ENCODE results near the gene MSI1.

The MSI1 gene

DNA sequence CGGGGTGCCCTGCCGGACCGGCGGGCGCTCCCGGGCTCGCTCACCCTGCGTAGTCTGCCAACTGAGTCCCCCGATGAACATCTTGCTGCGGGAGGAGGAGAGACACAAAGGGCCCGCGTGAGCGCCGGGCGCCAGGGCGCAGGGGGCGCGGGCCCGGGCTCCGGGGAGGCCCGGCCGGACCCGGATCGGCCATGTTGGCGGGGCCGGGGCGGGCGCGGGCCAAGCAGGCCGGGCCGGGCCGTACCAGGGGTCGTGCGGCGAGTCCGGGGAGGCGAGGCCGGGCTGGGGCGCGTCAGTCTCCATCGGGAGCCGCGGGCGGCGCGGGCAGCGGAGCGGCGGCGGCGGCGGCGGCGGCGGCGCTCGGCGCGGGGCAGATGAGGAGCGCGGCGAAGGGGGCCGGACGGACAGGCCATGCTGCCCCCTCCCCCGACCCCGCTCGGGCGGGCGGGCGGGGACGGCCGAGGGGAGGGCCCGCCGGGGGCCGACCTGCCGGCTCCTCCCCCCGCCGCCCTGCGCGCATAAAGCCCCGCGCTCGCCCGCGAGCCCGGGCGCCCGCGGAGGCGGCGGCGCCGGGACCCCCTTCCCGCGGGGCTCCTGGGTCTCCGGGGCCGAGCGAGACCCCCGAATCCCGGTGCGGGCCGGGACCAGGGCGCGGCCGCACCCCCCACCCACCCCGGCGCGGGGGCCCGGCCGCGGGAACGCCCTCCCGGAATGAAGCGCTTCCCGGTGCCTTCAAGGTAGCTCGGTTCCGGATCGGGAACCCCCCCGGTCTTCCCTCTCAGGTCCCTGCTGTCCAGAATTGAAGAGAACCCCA, at the start of gene MSI1:
MSI1 (minus strand) TSS at position 376 of the 814 bp plus-strand sequence; CDS start at position 303, 73 bp downstream.
- DNase-seq (ENCODE audit: low read depth): no peak

DNA sequence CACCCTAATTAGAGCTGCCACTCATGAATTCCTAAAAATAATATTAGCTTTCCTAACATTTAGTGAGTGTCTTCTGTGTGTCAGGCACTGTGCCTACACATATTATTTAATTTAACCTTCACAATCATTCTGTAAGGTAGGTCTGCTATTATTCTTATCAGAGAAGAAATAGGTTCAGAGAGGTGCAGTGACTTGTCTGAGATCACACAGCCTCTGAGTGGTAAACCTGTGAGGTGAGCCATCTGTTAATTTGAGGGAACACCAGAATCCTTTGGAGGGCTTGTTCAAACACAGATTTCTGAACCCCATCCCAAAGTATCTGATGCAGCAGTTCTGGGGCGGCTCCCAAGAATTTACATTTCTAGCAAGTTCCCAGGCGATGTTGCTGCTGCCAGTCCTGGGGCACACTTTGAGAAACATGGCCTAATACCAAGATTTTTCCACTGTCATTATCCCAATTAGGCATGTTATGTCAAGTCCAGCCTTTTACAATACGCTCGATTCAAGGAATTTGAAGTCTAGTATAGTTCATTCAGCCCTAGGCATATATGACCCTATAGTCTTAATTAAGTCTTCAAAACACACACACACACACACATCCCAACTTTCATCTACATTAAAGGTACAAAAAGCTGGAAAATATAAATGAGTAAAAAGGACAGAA, 49.1 kb upstream of the MSI1 start:
- DNase-seq (ENCODE audit: low read depth): no peak

DNA sequence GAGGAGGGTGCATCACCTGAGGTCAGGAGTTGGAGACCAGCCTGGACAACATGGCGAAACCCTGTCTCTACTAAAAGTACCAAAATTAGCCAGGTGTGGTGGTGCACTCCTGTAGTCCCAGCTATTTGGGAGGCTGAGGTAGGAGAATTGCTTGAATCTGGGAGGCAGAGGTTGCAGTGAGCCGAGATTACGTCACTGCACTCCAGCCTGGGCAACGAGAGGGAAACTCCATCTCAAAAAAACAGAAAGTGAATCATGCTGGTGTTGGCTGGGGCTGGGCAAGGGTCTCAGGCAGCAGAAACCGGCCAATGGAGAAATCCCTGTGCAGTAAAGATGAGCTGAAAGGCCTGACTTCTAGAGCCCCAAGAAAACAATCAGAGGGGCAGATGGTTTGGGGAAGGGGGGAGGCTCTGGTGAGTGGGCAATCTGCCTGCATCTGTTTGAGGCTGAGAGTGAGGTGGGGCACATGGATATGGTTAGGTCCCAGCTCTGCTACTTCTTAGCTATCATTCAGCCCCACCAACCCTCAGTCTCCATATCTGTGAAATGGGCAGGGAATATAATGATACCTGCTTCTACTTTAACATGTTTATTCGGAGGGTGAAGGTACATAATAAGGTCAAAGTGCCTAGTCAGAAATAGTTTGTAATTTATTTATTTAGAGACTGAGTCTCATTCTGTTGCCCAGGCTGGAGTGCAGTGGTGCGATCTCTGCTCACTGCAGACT, 47.7 kb upstream of the MSI1 start:
- no peak for DNase-seq (ENCODE audit: low read depth)

DNA sequence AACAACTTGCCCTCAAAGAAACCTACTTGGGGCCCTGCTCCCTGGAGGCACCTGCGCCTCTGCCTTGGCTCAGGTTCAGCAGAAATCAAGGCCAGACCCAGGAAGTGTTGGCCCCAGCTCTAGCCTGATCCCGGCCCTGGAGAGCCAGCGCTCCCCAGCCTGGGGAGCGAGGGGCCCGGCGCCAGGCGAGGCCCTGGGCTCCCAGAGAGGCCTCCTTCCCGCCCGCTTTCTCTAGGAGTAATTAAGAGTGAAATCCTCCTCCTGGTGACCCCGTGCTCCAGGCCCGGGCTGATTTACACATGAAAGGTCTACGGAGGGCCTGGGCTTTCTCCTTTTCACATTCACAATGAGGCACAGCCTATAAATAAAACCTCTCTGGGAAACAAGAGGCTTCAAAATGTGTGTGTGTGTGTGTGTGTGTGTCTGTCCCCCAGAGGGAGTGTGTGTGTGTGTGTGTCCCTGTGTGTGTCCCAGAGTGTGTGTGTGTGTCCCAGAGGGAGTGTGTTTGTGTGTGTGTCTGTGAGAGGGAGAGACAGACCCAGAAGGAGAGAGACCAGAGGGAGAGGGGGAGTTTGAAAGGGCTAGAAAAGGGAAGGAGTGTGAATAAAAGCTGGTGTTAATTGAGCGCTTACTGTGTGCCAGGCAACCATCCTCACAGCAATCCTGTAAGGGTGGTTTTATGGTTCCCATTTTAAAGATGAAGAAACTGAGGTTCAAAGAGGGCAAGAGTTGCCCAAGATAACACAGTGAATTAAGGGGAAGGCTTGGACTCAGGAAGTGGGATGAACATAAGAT, 45.1 kb upstream of the MSI1 start:
- no peak for DNase-seq (ENCODE audit: low read depth)

DNA sequence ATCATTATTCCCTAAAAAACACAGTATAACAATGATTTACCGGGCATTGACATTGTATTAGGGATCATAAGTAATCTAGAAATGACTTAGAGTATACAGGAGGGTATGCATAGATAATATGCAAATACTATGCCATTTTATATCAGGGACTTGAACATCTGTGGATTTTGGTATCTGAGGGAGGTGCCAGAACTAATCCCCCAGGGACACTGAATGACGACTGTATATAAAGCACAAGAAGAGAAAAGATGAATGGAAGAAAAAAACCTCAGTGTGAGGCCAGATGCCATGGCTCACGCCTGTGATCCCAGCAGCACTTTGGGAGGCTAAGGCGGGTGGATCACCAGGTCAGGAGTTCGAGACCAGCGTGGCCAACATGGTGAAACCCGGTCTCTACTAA, 43.5 kb upstream of the MSI1 start:
- DNase-seq (ENCODE audit: low read depth): no peak

DNA sequence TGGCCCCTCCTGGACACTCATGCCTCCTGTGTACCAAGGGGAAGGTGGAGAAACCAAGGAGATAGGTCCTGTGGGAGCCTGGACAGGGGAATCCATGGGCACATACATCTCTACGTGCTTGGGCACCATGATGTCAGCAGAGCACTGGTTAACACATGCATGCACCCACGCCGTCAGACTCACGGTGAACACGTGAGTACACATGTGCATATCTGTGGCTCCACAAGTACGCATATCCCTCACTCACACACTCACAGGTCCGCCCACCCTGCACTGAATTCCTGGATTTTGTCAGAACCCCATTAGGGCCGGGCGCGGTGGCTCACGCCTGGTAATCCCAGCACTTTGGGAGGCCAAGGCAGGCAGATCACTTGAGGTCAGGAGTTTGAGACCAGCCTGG, 39.8 kb upstream of the MSI1 start:
- DNase-seq (ENCODE audit: low read depth): no peak

DNA sequence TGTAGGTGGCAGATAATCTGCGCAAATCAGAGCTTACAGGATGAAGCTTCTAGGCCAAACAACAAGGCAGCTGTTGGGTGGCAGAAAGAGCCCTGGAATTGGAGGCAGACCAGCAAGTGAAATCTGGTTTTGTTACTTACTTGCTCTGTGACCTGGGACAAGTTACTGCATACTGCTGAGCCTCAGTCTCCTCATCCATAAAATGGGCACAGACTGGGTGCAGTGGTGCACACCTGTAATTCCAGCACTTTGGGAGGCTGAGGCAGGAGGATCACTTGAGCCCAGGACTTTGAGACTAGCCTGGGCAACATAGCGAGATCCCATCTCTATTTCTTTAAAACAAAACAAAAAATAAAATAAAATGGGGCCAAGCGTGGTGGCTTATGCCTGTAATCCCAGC, 37.6 kb upstream of the MSI1 start:
- DNase-seq (ENCODE audit: low read depth): no peak

DNA sequence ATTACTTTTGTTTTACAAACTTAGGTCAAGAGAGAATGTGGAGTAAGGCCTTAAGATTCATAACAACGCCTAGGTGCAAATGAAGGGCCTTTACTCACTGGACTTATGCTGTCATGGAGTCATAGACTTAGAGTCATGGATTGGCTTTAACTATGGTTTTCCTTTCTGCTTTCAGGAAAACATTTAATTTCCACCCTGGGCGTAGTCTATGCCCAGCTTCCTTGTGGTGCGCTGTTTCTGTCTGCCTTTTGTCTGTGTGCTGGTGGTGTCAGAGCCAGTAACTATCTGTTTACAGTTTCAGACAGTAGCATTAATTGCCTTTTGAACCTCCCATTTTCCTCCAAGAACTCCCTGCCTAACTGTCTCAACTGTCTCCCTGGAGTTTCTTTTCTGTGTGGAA, 37.1 kb upstream of the MSI1 start:
- DNase-seq (ENCODE audit: low read depth): no peak

DNA sequence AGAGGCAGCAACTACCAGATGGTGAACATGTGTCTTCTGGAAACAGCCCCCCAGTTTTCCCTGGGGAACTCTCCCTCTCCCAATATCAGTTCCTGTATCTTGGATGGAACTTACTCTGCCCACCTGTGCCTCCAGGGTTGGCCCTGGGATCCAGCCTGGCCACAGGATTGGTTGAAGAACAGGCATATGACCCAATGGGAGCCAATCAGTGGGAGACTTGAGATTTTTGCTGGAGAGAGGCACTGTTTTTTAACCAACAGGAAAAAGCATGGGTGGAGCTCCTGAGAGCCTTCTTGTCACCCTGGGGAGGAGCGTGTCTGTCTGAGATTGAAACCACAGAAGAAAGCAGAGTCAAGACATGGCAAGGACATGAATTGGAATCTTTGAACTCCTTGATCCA, 35.3 kb upstream of the MSI1 start:
- DNase-seq (ENCODE audit: low read depth): no peak

DNA sequence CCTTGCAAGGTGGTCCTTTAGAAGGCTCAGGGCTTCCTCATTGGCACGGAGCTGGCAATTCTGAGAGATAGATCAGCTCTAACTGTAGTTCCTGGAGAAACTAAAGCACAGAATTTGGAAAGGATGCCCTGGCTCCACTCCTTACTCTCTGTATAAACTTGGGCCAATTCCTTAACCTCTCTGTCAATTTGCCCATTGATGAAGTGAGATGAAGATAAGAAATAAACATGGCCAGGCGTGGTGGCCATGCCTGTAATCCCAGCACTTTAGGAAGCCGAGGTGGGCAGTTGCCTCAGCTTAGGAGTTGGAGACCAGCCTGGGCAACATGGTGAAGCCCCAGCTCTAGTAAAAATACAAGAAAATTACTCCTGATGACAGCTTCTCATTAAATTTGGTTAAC, 34.9 kb upstream of the MSI1 start:
- no peak for DNase-seq (ENCODE audit: low read depth)

DNA sequence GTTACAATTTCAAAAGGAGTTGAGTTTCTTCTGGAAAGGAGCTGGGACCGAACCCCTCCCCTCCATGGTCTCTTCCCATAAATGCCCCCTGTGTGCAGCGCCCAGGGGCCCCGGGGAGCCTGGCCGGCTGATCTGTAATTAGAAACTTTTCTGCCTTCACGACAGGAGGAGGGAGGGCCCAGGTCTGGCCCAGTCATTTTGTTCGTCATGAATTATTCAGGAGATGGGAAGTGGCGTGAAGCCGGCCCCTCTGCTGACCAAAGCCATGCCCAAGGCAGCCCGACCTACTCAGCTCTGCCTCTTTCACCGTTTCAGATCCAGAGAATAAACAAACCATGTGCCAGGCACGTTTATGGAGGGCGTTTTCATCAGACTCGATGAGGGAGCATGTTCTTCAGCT, 33.3 kb upstream of the MSI1 start:
- DNase-seq (ENCODE audit: low read depth): no peak

DNA sequence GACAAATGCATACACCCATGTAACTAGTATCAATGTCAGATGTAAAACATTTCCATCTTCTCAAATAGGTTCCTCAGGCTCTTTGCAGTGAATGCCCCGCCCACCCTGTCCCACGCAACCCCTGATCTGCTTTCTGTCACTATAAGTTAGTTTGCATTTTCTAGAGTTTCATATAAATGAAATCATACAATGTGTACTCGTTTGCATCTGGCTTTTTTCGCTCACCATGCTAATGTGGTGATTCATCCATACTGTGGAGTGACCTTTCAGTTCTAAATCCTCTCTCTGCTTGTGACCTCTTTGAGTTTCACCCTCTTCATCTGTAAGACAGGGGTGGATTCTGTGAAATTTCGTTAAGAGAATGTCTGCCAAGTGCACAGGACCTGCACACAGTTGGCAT, 30.6 kb upstream of the MSI1 start:
- DNase-seq (ENCODE audit: low read depth): no peak

DNA sequence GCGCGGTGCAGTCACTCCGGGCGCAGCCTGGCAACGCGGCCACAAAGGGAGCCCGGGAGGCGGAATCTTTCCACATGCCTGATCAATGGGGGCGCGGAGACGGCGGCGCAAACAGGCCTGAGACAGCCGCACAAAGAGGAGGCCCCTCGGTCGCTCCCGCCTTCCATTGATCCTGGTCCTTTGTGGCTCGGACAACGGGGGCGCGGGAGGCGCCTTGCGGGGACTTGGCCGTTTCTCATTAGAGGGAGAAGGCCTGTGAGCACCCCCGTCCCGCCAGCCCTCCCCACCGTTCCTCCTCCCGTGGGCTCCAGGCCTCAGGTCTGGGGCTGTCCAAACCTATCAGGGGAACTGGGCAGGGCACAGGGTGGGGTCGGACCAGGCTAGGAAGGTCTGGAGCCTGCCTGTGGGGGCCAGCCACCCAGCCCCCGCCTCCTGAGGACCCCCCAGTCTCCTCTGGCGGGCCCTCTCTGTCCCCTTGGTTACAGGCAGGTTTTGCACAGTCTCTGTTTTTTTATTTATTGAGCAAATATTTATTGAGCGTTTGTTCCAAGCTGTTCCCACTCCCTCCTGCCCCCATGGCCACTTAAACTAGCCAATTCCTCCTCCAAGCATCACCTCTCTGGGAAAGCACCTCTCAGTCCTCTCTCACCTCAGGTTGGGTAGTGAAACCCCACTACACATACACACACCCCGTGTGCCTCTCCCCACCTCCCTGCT, 29.0 kb upstream of the MSI1 start:
- DNase-seq (ENCODE audit: low read depth): no peak

DNA sequence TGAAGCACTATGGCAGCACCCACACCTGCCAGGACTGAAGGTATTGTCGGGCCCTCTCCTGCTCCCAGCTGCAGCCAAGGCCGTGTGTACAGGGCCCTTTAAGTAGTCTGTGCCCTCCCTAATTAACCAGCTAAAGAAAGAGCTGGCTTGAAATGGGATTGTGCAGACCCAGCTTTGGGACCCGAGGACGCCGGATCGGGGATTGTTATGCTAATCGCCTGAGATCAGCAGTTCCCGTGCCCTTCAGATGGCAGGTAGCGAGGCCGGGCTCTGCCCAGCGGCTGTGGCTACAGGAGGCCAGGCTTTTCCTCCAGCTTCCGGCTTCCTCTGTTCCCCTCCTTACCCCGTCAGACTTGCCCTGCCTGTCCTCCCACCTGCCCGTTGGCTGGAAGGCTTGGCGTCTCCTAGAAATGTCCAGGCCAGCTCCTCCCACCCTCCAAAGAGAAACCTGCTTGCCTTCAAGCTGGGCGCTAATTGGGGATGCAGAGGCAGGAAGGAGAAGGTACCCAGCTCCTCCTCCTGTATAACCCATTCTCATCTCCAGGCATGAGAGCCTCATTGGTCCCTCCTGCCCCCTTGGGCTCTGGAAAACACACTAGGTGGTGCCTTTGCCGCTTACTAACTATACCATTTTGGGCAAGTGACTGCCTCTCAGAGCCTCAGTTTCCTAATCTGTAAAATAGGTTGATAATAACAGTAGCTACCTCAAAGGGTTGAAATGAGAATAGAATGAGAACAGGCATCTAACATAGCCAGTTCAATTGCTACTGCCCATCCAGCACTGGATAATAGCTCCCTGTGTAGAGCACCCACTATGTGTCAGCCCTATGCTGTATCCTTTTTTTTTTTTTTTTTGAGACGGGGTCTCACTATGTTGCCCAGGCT, 25.8 kb upstream of the MSI1 start:
- DNase-seq (ENCODE audit: low read depth): no peak

DNA sequence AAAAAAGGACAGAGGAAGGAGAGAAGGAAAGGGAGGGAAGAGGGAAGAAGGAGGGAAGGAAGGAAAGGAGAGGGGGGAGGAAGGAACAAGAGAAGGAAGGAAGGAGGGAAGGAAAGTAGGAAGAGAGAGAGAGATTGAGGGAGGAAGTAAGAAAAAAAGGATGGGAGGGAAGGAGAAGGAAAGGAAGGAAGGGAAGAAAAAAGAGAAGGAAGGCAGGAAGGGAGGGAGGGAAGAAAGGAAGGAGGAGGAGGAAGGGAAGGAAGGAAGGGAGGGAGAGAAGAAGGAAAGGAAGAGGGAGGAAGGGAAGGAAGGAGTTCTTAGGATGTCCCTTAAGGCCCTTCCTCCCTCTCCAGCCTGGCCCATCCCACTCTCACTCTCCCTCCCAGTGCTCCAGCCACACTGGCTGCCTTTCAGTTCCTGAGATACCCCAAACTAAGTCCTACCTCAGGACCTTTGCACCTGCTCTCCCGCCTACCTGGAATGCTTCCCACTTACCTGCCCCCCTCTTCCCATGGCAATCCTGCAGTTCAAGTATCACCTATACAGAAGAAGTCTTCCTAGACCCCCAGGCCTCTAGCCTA, 21.7 kb upstream of the MSI1 start:
- DNase-seq (ENCODE audit: low read depth): no peak

DNA sequence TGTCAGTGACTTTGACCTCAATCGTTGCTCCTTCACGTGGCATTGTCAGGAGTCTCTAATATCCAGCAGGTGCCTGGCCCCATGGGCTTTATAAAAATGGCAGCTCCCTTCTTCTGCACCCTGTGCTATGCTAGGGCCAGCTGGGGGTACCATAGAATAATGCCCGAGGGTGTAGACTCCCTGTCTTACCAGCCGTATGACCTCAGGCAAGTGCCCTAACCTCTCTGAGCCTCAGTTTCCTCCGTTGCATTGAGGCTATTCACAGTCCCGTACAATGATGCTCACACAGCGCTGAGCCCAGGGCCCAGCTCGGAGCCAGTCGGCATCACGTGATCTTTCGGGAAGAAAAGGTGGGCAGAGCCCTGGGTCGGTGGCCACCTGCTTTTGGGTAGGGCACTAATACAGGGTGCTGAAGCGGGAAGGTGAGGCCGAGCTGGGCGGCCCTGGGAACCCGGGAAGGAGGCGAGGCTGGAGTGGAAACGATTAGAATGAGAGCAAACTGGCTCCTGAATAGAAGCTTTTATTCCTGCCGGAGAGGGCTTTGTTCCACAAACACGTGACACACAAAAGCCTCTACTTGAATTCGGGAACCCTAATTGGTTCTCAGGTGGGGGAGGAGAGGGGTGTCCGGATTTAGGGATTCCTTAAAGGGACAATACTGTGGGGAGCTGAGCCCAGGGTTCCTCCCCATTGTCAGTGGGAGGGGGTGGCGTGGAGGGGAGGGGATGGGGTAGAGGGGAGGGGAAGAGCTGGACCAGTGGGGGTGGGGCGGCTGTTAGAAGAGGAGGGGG, 19.9 kb upstream of the MSI1 start:
- no peak for DNase-seq (ENCODE audit: low read depth)

DNA sequence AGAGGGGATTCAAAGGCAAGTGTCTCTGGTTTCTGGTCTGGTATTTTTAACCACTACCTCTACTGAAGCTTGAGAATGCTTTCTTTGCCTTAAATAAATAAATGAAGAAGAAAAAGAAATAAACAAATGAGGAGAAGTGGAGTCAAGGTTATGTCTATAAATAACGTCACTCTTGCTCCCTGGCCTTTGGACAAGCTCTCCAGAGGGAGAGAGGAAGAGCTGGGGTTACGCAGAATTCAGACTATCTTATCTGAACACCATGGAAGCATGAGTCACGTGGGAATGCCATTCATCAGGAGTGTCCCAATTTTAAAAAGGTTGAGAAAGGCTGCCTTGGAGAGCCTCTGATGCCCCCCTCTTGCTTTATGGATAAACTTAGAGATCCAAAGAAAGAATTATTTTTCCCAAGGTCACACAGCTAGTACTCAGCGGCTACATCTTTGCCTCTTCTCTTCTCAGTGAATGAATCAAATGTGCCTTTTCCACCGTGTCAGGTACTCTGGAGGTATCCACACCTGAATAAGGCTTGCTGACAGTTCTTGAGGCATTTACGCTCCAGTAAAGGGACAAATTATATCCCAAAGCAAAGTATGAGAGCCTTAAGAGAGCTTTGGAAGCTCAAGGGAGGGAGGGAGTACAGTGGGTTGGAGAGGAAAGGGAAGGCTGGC, 12.9 kb upstream of the MSI1 start:
- no peak for DNase-seq (ENCODE audit: low read depth)

DNA sequence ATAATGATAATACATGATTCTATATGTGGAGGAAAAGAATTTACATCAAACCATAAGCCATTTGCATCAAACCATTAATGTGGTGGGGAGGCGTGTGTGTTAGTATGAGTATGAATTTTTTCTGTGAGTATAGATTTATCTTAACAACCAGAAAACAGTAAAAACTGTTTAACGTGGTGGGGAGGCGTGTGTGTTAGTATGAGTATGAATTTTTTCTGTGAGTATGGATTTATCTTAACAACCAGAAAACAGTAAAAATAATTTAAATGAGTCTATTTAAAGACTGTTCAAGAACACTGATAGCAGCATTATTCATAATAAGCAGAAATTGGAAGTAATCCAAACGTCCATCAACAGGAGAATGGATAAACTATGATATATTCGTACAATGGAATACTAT, 9.1 kb upstream of the MSI1 start:
- DNase-seq (ENCODE audit: low read depth): no peak

DNA sequence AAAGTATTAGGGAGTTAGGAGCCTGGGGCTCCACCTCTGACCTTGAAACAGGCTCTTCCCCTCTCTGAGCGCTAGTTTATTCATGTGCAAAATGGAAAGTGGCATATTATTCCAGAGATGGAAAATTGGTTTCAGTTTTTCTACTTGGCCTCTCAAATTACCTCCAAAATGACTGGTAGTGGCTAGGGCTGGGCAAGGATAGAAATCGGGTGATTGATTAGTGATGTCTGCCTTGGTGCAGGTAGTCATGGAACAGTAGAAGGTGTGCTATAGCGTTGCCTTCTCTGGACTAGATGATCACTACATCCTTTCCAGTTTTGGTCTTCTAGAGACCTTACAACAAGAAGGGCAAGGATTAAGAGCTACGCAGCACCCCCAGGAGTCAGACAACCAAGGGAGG, 8.6 kb upstream of the MSI1 start:
- DNase-seq (ENCODE audit: low read depth): no peak

All from activated T-helper 1 cell treated with Interleukin-2 at 50 U/mL for 16 hours (primary cell).